Measurements from ENCODE around the gene DCAF16.

The DCAF16 gene

DNA sequence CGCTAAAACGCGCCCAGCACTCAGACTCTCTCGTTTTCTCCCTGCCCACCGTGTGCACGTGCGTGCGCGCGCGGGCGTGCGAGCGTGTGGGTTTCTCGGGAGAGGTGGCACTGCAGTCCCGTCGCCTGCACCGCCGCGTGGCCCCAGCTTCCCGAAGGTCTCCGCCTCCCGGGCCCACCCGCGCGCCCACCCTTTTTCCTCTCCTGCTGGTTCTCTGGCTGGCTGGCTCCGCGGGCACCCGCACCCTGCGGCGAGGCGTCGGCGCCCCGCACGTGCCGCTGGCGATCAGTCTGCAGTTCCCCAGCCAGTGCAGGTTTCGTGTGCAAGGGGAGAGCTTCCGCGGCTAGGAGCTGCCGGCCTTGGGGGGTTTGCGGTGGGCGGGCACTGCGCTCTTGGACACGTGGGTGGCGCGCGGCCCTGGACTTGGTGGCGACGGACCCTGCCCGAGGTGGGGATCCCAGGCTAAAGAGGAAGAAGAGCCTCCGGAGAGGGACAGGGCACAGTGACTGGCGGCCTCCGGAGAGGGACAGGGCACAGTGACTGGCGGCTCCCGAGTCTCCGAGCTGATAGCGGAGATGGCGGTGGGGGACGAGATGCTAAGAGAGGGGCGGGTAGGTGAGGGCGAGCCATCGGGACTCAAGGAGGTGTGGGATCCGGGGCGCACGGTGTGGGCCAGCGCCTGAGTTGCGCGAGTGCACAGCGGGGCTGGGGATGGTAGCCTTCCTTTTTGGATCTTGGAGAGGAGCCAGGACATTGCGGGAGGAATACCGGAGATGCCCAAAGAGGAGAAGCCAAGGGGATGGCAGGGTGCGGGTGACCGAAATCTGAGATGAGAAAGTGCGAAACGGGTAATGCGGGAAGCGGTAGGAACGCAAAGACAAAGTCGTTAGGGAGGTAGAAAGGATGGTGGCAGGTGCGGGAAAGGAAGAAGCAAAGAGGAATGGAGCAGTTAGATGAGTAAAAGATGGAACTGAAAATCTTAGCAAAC, 29.0 kb downstream of the DCAF16 start, which contains the start of gene FAM184B:
Gene FAM184B (minus strand): TSS at position 322 of the 988 bp plus-strand sequence. CDS start 322 bp downstream, outside the sequence.
- peak; percentile 11 for DNase-seq

DNA sequence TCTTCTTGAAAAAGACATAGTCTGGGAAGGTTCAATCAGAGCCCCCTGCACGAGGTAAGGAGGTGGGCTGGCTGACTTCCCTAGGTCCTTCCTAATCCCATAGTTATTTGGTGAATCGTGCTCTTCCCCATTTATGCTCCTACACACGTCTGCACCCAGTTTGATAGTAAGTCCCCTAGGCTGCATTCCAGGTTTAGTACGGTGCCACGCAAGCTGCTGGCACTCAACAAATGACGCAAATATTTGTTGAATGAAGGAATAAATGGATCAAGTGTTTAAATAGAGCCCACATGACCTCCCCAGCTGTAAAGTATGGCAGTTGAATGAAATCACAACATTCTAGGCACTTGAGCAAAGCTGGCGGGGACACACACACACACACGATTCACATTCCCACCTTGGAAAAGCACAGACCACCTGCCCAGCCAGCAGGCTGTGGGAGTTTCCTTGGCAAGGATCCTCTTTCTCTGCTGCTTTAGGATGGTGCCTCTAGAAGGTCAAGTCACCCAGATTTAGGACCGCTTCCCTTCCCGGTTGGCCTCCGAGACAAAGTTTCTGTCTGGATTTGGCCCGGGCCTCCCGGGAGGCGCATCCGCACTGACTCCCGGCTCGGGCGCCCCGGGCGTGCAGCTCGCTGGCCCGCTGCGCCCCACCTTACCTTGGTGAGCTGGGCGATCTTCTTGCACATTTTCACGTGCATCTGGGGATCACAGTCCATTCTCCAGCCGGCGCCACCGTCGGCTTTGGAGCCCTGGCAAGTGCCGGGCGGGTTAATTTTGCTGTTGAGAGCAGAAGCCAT, 29.9 kb downstream of the DCAF16 start:
- DNase-seq = no peak

DNA sequence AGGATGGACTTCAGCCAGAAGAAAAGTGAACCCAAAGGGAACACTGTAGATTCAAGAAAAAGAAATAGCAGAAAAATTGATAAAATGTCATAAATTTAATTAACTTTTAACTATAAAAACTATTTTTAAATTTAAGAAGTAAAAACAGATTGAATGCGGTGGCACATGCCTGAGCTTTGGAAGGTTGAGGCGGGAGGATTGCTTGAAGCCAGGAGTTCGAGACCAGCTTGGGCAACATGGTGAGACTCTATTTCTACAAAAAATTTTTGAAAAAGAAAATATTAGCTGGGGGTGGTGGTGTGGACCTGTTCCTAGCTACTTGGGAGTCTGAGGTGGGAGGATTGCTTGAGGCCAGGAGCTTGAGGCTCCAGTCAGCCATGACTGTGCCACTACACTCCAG, 32.1 kb downstream of the DCAF16 start:
- no peak for DNase-seq

DNA sequence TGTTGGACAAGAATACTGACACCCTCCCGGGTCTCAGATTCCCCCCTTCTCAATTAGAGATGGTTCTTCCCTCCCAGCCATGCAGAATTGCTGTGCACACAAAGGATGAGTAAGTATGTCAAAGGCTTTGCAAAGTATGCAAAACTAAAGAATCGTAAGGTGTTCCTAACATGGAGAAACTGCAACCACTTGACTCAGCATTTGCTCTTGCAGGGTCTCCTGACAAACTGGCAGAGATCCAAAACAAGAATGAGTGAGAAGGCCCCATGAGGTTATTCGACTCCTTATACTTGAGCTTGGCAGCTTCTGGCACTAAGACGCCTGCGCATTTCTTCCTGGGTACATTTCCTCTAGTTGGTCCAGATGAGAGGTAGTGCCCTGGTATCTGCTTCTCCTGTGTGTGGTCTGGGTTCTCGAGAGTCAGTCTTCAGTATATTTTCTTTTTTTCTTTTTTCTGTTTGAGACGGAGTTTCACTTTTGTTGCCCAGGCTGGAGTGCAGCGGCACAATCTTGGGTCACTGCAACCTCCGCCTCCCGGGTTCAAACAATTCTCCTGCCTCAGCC, 37.3 kb downstream of the DCAF16 start:
- no peak for DNase-seq

DNA sequence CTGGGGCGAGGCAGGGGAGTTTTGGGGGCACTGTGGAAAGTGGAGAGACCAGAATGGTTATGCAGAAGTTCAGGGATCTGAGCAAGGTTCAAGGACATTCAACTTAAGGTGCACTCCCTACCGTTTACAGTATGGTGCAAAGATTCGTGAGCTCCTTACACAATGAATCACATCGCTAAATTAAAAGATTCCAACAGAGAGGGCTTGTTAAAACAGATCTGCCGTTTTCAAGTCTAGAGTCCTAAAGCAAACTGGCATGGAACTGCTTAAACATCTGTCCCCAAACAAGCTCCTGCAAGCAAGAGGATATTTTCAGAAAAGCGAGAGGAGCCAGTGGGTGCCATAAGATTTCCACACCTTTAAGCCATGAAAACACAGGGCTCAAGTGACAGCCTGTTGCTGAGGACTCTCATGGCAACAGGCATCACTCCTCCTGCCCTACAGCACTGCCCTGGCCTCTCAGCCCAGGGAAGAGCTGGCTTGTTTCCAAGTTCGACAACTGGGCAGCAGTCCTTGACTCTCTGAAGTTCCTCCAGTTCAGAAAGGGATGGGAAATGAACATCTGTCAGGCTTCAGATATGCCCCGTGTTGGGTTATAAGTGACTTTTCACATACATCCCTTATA, 39.2 kb downstream of the DCAF16 start:
- no peak for DNase-seq

DNA sequence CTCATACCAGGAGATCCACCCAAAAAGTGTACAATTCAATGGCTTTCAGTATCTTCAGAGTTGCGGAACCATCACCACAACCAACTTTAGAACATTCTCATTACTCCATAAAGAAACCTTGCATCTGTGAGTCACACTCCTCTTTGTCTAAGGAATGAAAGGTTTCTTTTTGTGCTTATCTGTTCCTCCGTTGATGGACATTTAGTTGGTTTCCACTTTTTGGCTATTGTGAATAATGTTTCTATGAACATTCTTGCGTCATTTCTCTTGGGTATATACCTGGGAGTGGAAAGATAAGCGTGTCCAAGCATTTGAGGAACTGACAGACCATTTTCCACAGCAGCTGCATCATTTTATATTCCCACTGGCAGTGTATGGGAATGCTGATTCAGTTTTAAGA, 39.7 kb downstream of the DCAF16 start:
- DNase-seq = no peak

DNA sequence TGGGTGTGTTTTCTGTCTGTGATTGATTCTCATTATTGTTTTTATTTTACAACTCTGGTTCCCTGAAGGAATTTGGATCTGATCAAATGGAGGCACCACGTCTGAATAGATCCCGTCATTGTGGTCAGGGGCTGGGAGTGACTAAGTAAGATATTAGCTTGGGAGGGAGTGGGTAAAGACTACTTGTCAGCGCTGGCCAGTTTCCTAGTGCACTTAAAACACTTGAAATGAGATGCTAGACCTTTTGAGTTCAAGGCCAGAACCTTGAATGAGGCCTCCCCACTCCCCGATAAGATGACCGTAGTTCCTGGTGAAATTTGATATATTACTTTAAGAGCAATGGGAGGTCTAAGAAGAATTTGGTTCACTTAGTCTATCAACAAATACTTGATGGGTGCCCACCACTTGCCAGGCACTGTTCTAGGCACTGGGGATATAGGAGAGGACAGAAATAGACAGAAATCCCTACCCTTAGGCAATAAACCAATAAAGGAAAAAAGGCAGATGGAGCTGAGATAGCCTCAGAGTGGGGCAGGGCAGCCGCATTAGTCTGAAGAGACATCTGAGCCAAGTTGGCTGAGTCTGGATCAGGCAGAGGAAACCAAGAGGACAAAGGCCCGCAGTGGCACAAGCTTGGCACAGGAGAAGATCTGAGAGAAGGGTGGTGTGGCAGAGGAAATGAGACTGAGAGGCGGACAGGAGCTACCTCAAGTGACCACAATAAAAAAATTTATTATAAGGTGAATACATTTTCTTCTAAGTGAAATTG, 41.0 kb downstream of the DCAF16 start:
- DNase-seq = no peak

DNA sequence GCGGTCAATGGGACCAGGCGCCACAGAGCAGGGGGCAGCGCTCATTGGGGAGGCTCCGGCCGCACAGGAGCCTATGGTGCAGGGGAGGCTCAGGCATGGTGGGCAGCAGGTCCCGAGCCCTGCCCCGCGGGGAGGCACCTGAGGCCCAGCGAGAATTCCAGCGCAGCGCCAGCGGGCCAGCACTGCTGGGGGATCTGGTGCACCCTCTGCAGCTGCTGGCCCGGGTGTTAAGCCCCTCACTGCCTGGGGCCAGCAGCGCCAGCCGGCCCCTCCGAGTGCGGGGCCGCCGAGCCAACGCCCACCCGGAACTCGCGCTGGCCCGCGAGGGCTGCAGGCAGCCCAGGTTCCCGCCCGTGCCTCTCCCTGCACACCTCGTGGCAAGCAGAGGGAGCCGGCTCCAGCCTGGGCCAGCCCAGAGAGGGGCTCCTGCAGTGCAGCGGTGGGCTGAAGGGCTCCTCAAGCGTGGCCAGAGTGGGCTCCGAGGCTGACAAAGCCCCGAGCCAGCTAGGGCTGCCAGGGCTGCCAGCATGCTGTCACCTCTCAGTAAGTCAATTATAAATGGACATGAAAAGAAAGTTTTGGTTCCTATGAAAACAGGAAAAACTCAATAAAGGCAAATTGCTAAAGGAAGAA, 43.6 kb downstream of the DCAF16 start:
- DNase-seq = no peak

DNA sequence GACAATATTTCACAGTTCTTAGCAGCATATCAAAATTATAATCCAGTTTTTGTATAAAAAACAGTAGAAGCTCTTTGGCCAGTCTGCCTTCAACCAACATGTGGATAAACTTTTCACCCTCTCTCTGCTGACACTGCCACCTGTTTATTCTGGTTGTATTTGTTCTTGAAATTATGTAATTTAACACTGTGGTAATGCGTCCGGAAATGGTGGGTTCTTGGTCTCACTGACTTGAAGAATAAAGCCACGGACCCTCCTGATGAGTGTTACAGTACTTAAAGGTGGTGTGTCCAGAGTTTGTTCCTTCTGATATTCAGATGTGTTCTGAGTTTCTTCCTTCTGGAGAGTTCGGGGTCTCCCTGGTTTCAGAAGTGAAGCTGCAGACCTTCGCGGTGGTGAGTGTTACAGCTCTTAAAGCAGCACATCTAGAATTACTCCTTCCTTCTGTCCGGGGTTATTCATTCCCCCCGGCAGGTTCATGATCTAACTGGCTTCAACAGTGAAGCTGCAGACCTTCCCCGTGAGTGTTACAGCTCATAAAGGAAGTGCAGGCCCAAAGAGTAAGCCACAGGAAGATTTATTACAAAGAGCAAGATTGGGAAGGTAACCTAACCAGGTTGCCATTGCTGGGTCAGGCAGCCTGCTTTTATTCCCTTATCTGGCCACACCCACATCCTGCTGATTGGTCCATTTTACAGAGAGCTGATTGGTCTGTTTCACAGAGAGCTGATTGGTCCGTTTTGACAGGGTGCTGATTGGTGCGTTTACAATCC, 44.9 kb downstream of the DCAF16 start:
- DNase-seq = no peak

DNA sequence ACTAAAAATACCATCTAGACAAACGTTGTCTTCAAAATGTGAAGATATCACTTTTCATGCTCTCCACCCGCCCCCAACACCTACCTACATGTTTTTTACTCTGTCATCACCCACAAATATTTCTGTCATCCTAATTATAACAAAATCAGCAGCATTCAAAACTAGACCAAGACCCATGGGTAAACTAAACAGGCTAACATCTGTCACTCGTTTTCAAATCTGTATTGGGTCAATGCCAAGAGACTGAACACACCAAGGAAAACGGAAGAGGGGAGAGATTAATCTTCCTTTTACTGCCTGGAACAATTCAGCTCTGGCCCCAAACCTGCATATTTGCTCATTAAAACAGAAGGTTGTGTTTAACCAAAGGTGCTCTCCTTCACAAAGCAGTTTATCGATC, 46.6 kb downstream of the DCAF16 start:
- DNase-seq = no peak

DNA sequence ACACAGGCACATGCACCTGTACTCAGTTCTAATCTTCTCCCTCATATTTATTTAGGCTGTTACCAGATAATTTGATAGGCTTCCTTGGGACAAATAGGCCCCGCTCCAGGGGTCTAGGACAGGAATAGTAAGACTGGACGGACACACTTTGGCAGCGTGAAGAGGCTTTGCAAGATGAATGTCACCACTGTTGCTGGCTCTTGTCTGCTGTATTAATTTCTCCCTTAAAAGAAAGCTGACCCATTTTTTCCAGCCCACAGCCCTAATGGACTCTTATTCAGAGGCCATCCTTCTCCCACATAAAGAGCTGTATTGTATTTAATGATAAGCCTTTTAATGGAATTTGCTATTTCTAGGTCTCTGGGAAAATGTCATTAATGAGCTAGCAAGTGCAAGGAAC, 47.1 kb downstream of the DCAF16 start:
- DNase-seq = no peak

DNA sequence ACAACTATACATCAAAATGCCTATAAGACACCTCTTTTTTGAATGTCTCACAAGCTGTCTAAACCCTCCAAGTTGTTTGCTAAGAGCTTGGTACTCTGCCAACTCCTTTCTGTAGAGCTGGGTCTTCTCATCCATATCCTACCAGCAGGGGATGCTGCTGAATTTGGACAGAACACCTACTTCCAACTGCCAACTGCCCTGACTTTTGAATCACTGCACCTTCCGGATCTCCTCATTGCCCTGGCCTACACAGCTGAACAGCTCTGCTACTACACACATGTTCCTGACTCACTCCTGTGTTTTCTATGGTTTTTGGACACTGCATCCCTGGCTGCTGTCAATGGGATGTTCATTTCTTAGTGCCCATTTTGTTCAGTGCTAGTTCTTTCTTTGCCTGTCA, 47.8 kb downstream of the DCAF16 start:
- no peak for DNase-seq

DNA sequence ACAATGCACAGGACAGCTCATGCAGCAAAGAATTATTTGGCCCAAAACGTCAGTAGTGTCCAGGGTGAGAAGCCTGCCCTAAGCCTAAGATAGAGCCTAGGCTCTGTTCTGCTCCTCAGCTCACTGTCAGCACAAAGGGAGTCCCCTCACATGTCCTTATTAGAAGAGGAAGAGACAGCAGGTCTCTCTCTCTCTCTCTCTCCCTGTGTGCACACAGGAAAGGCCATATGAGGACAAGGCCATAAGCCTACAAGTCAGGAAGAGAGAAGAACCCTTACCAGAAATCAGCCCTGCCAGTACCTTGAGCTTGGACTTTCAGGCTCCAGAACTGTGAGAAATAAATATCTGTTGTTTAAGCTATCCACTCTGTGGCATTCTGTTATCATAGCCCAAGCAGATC, 49.5 kb downstream of the DCAF16 start:
- DNase-seq = no peak

DNA sequence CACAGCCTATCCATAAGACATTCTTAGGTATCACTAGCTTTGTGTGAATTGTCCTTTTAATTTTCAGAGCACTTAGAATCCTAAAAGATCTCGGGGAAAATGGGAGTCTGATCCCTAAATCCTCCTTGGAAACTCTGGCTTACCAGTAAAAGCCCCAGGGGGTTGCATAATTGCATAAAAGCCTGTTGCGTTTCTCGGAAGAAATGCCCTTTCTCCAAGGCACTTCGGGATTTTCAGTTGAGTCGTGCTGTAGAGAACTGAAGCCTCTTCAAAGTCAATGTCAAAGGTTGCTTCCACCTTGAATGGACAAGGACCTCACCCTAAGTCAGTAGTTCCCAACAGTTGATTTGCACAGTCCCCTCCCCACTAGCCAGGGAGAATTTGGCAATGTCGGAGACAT, 49.9 kb downstream of the DCAF16 start:
- DNase-seq = no peak

DNA sequence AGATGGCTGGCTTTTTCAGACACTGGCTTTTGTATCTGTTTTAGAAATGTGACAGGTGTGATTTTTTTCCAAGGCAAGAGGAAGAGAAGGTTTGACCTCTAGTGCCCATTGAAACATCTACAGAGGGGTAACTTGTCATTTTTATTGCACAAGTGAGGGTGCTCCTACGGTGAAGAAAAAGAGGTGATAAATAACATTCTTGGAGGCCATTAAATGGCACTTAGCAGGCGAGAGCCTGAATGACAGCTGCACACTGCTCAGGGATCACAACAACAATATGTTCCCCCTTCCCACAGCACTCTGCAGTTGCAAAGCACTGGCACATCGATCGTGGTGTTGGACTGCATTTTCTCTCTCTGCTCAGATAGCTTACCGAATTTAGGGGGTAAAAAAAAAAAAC, 52.1 kb downstream of the DCAF16 start:
- no peak for DNase-seq

DNA sequence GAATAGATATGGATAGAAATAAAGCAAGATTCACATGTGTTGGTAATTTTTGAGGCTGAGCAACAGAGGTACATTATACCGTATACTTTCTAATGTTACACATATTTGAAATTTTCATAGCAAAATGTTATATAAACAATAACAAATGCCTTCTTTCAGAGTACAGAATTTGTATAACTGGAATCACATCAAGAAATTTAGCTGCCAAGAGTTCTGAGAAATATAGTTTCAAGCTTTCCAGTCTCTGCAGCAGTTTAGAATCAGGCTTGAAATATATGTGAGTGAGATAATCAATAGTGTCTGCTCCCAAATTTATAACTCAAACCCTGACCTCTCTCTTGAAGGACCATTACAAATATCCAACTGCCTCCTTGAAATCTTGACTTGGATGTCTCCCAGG, 52.9 kb downstream of the DCAF16 start:
- DNase-seq = no peak

DNA sequence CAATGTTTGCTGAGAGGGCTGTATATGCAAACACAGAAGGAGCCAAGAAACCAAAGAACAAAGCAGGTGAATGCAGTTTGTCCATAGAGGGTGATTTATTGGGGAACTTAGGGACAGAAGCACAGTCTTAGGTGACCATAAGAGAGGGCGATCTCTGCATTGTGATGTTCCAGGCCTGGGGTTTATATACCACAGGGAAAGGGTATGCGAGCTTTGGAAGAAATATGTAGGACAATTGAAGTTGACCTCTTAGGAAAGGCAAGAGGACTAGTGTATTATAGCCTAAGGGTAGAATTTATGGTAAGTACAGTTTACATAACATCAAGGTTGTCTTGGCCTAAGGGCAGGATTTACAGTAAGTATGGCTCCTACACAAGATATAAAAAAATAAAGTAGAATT, 56.9 kb downstream of the DCAF16 start:
- DNase-seq = no peak
